ENCODE results near the gene NUP62. TPM values are rescaled to one million over a fixed set of nuclear protein-coding genes. Genes with fewer than 3 reads are reported as not detected.

NUP62 gene
- total RNA-seq, 2 donors from 2014 or later: 44.4 to 76.9 TPM

- Histone ChIP-seq H3K4me1 (replicated peaks) (peaks cover 8% of the 10 kb centered on the region), H3K27ac (no peak overlapping the region), H3K4me3 (no peak overlapping the region), H3K27me3 (replicated peaks; ENCODE audit: insufficient read depth) (no peaks in the 10 kb centered on the region), H3K36me3 (no peaks in the 10 kb centered on the region), H3K9me3 (no peaks in the 10 kb centered on the region)
- no peak for DNase-seq (ENCODE audit: low spot score)
- TF ChIP-seq POLR2AphosphoS5 (IDR thresholded peaks at IDR 0.05): no peak
- TF ChIP-seq POLR2A (IDR thresholded peaks at IDR 0.05): no peak
- 90% methylated on average over 31 of the region's 31 CpGs for WGBS
- intact Hi-C loops (cut with DNase I): no loop called here
Measured at GRCh38 chr19:49923055-49924003, 6.0 kb downstream of the NUP62 start.

GRCh38 chr19:49921871-49922795, 7.2 kb downstream of the NUP62 start:
- Histone ChIP-seq H3K27ac (no peak overlapping the region), H3K27me3 (replicated peaks; ENCODE audit: insufficient read depth) (no peaks in the 10 kb centered on the region), H3K4me1 (replicated peaks) (no peaks in the 10 kb centered on the region), H3K36me3 (no peaks in the 10 kb centered on the region), H3K4me3 (no peak overlapping the region), H3K9me3 (no peaks in the 10 kb centered on the region)
- TF ChIP-seq CTCF (IDR thresholded peaks at IDR 0.05) (no peak), POLR2AphosphoS5 (IDR thresholded peaks at IDR 0.05) (no peak), POLR2A (IDR thresholded peaks at IDR 0.05) (no peak)
- intact Hi-C loops (cut with DNase I): no loop called here
- WGBS: 78% methylated on average over 22 of the region's 22 CpGs
- DNase-seq (ENCODE audit: low spot score): no peak

- intact Hi-C loops (cut with DNase I): no loop called here
- no peaks in the 10 kb centered on the region for H3K36me3 ChIP-seq
- WGBS: 89% methylated on average over 24 of the region's 24 CpGs
Measured at GRCh38 chr19:49920624-49921363, 8.5 kb downstream of the NUP62 start.

GRCh38 chr19:49918089-49918488, 11.2 kb downstream of the NUP62 start:
- no peak overlapping the region for H3K4me3 ChIP-seq
- no peaks in the 10 kb centered on the region for H3K4me1 ChIP-seq (replicated peaks)
- TF ChIP-seq CTCF (IDR thresholded peaks at IDR 0.05) (no peak), POLR2A (IDR thresholded peaks at IDR 0.05) (no peak), POLR2AphosphoS5 (IDR thresholded peaks at IDR 0.05) (no peak)
- no peak overlapping the region for H3K27ac ChIP-seq
- no peak for DNase-seq (ENCODE audit: low spot score)
- H3K9me3 ChIP-seq: no peaks in the 10 kb centered on the region
- intact Hi-C loops (cut with DNase I): no loop called here
- WGBS: 94% methylated on average over 8 of the region's 8 CpGs
- no peaks in the 10 kb centered on the region for H3K27me3 ChIP-seq (replicated peaks; ENCODE audit: insufficient read depth)
- no peaks in the 10 kb centered on the region for H3K36me3 ChIP-seq

More at GRCh38 chr19:49920624-49921363, 8.5 kb downstream of the NUP62 start:
- TF ChIP-seq POLR2AphosphoS5 (IDR thresholded peaks at IDR 0.05) (no peak), POLR2A (IDR thresholded peaks at IDR 0.05) (no peak), CTCF (IDR thresholded peaks at IDR 0.05) (no peak)
- Histone ChIP-seq H3K27me3 (replicated peaks; ENCODE audit: insufficient read depth) (no peaks in the 10 kb centered on the region), H3K4me3 (no peak overlapping the region), H3K27ac (no peak overlapping the region), H3K4me1 (replicated peaks) (no peaks in the 10 kb centered on the region), H3K9me3 (no peaks in the 10 kb centered on the region)
- DNase-seq (ENCODE audit: low spot score): no peak

Measured in prostate gland (tissue), 2 donors.